Measurements from ENCODE around the gene FUT8. TPM values are rescaled to one million over a fixed set of nuclear protein-coding genes. Genes with fewer than 3 reads are reported as not detected.

The FUT8 gene
- total RNA-seq, 1 donor from 2014 or later, result 12.9 TPM

- no peak for TF ChIP-seq CTCF (IDR thresholded peaks at IDR 0.05)
- no peaks in the 10 kb centered on the region for H3K27me3 ChIP-seq
- DNase-seq (ENCODE audit: low spot score in 2 of 2), result no peak
- H3K4me1 ChIP-seq, result peaks cover 0 to 3% of the 10 kb centered on the region in 2 donors
- peaks cover 0 to 7% of the 10 kb centered on the region in 2 donors for H3K36me3 ChIP-seq
- H3K4me3 ChIP-seq, result no peak overlapping the region
- no peak overlapping the region for H3K27ac ChIP-seq
- H3K9me3 ChIP-seq, result no peaks in the 10 kb centered on the region
- intact Hi-C loops (cut with DNase I), result no loop called here
Measured at GRCh38 chr14:65558363-65558762, 145.8 kb downstream of the FUT8 start.

- intact Hi-C loops (cut with DNase I), result no loop called here
- Histone ChIP-seq H3K27me3 (no peaks in the 10 kb centered on the region), H3K27ac (no peak overlapping the region), H3K9me3 (no peaks in the 10 kb centered on the region), H3K4me1 (no peaks in the 10 kb centered on the region), H3K36me3 (peaks cover 0 to 7% of the 10 kb centered on the region in 2 donors), H3K4me3 (no peak overlapping the region)
- DNase-seq (ENCODE audit: low spot score in 2 of 2), result no peak
- TF ChIP-seq CTCF (IDR thresholded peaks at IDR 0.05), result no peak
Measured at GRCh38 chr14:65560340-65561027, 148.0 kb downstream of the FUT8 start.

GRCh38 chr14:65564370-65564769 lies 151.8 kb downstream of the FUT8 start:
- no peak for TF ChIP-seq CTCF (IDR thresholded peaks at IDR 0.05)
- Histone ChIP-seq H3K36me3 (peaks cover 0 to 7% of the 10 kb centered on the region in 2 donors), H3K9me3 (no peaks in the 10 kb centered on the region), H3K27ac (no peak overlapping the region), H3K27me3 (no peaks in the 10 kb centered on the region), H3K4me3 (no peak overlapping the region), H3K4me1 (no peaks in the 10 kb centered on the region)
- DNase-seq (ENCODE audit: low spot score in 2 of 2), result no peak
- intact Hi-C loops (cut with DNase I), result no loop called here

- intact Hi-C loops (cut with DNase I), result no loop called here
- no peaks in the 10 kb centered on the region for H3K9me3 ChIP-seq
- no peak for DNase-seq (ENCODE audit: low spot score in 2 of 2)
Measured at GRCh38 chr14:65565948-65566347, 153.4 kb downstream of the FUT8 start.

GRCh38 chr14:65566820-65567522 lies 154.4 kb downstream of the FUT8 start:
- H3K27ac ChIP-seq, result no peak overlapping the region
- intact Hi-C loops (cut with DNase I), result no loop called here
- no peak for TF ChIP-seq CTCF (IDR thresholded peaks at IDR 0.05)
- H3K4me1 ChIP-seq, result no peaks in the 10 kb centered on the region
- H3K27me3 ChIP-seq, result no peaks in the 10 kb centered on the region
- H3K4me3 ChIP-seq, result no peak overlapping the region
- no peak for DNase-seq (ENCODE audit: low spot score in 2 of 2)
- peaks cover 0 to 3% of the 10 kb centered on the region in 2 donors for H3K36me3 ChIP-seq
- H3K9me3 ChIP-seq, result no peaks in the 10 kb centered on the region

More at GRCh38 chr14:65565948-65566347, 153.4 kb downstream of the FUT8 start:
- no peaks in the 10 kb centered on the region for H3K4me1 ChIP-seq
- no peak overlapping the region for H3K27ac ChIP-seq
- TF ChIP-seq CTCF (IDR thresholded peaks at IDR 0.05), result no peak
- H3K36me3 ChIP-seq, result peaks cover 0 to 7% of the 10 kb centered on the region in 2 donors
- no peaks in the 10 kb centered on the region for H3K27me3 ChIP-seq
- no peak overlapping the region for H3K4me3 ChIP-seq
